Ascending aorta (tissue), 2 donors: ENCODE results near the gene QPRT. TPM values are rescaled to one million over a fixed set of nuclear protein-coding genes. Genes with fewer than 3 reads are reported as not detected.
A peak's percentile ranks its signal among the peaks of the same experiment; 100 is the strongest.

Experiments
- DNase-seq, 2 donors: peaks; one replicate each; pipeline ENCODE4 v3.0.0-alpha.2; 2019; ENCODE audit warnings: low spot score in 2 of 2
- H3K27ac ChIP-seq, 2 donors: fragments of 200-600 bp; sonication (generic); one replicate each; pipeline ENCODE4 v1.5.1; 2016 to 2017; ENCODE audit warnings: mild to moderate bottlenecking in 1 of 2
- H3K27me3 ChIP-seq: fragments of 200-600 bp; sonication (generic); one replicate; pipeline ENCODE4 v1.5.1; 2017
- H3K36me3 ChIP-seq, 2 donors: fragments of 200-600 bp; sonication (generic); one replicate each; pipeline ENCODE4 v1.5.1; 2016
- H3K4me1 ChIP-seq, 2 donors: fragments of 200-600 bp; sonication (generic); one replicate each; pipeline ENCODE4 v1.5.1; 2016 to 2017; ENCODE audit warnings: mild to moderate bottlenecking in 1 of 2
- H3K4me3 ChIP-seq, 2 donors: fragments of 200-600 bp; sonication (generic); one replicate each; pipeline ENCODE4 v1.5.1; 2016 to 2017; ENCODE audit warnings: mild to moderate bottlenecking in 1 of 2
- H3K9me3 ChIP-seq, 2 donors: fragments of 200-600 bp; sonication (generic); one replicate each; pipeline ENCODE4 v1.5.1; 2016
- intact Hi-C: fragments of 100-400 bp; cut with DNase I; formaldehyde crosslinking; loops from one replicate; pipeline ENCODE4 v1.15.1; 2023
- total RNA-seq: library from RNA; depleted of rRNA; stranded (reverse); fragments of >200 nt; gene quantifications from one replicate; pipeline ENCODE4 v1.1.0, GENCODE V29; 2016
- TF ChIP-seq, protein P1 (sequence below), 3 experiments: fragments of 200-600 bp in 2 of 3; fragments of 450-650 bp in 1 of 3; sonication (generic) in 2 of 3; IDR thresholded peaks; one replicate each; pipeline ENCODE4 v1.5.1; 2016 to 2019; ENCODE audit warnings: antibody characterized with exemption in 3 of 3, mild to moderate bottlenecking in 1 of 3, moderate library complexity in 1 of 3

Gene QPRT
- total RNA-seq, 1 donor from 2014 or later = 5.7 TPM

DNA sequence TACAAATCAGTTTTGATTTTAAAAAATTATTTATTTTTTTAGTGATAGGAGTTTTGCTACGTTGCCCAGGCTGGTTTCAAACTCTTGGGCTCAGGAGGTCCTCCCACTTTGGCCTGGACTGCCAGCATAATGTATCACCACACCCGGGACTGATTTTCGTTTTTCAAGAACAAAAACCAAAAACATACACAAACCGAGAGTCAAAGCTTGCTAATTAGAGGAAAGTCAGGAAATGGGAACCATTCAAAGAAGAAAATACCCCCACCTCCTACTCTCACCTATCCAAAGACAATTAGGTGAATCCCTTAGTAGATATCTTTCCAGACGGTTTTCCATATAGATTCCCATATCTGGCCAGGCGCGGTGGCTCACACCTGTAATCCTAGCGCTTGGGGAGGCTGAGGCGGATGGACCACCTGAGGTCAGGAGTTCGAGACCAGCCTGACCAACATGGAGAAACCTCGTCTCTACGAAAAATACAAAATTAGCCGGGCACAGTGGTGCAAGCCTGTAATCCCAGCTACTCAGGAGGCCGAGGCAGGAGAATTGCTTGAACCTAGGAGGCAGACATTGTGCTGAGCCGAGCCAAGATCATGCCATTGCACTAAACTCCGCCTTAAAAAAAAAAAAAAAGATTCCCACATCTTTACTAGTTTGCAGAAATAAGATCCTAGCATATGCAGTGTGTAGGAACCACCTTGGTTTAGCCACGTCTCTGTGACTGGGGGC lies 16.8 kb upstream of the QPRT start:
- DNase-seq = no peak
- H3K27ac ChIP-seq = no peak overlapping the region
- no peaks in the 10 kb centered on the region for H3K27me3 ChIP-seq
- H3K9me3 ChIP-seq = no peaks in the 10 kb centered on the region
- H3K4me3 ChIP-seq = no peak overlapping the region
- intact Hi-C loops = no loop called here
- peaks cover 0 to 2% of the 10 kb centered on the region in 2 donors for H3K4me1 ChIP-seq
- H3K36me3 ChIP-seq = no peaks in the 10 kb centered on the region
- TF ChIP-seq, protein P1, sequence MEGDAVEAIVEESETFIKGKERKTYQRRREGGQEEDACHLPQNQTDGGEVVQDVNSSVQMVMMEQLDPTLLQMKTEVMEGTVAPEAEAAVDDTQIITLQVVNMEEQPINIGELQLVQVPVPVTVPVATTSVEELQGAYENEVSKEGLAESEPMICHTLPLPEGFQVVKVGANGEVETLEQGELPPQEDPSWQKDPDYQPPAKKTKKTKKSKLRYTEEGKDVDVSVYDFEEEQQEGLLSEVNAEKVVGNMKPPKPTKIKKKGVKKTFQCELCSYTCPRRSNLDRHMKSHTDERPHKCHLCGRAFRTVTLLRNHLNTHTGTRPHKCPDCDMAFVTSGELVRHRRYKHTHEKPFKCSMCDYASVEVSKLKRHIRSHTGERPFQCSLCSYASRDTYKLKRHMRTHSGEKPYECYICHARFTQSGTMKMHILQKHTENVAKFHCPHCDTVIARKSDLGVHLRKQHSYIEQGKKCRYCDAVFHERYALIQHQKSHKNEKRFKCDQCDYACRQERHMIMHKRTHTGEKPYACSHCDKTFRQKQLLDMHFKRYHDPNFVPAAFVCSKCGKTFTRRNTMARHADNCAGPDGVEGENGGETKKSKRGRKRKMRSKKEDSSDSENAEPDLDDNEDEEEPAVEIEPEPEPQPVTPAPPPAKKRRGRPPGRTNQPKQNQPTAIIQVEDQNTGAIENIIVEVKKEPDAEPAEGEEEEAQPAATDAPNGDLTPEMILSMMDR (IDR thresholded peaks at IDR 0.05) = no peak

DNA sequence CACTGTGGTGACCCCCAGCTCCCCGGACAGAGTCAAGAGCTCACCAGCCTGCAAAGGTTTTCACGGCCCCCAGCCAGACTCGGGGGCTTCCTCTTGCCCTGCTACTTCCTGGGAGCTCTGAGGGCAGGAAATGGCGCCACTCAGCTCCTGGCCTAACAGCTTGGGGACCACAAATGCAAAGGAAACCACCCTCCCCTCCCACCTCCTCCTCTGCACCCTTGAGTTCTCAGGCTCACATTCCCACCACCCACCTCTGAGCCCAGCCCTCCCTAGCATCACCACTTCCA lies 16.3 kb upstream of the QPRT start:
- Histone ChIP-seq H3K4me1 (peaks cover 0 to 2% of the 10 kb centered on the region in 2 donors), H3K9me3 (no peaks in the 10 kb centered on the region), H3K4me3 (peak overlapping the region in 1 of 2 donors; percentile 27), H3K27ac (no peak overlapping the region), H3K36me3 (no peaks in the 10 kb centered on the region), H3K27me3 (no peaks in the 10 kb centered on the region)
- TF ChIP-seq, protein P1 (IDR thresholded peaks at IDR 0.05) = no peak
- no peak for DNase-seq
- intact Hi-C loops = no loop called here

DNA sequence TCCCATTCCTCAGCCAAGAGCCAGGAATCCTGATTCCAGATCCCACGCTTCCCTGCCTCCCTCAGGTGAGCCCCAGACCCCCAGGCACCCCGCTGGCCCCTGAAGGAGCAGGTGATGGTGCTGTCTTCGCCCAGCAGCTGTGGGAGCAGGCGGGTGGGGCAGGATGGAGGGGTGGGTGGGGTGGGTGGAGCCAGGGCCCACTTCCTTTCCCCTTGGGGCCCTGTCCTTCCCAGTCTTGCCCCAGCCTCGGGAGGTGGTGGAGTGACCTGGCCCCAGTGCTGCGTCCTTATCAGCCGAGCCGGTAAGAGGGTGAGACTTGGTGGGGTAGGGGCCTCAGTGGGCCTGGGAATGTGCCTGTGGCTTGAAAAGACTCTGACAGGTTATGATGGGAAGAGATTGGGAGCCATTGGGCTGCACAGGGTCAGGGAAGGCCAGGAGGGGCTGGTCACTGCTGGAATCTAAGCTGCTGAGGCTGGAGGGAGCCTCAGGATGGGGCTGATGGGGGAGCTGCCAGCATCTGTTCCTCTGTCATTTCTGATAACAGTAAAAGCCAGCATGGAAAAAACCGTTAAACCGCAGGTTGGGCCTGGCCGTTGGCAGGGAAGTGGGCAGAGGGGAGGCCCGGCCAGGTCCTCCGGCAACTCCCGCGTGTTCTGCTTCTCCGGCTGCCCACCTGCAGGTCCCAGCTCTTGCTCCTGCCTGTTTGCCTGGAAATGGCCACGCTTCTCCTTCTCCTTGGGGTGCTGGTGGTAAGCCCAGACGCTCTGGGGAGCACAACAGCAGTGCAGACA lies 15.8 kb upstream of the QPRT start, which contains the start of gene SPN:
SPN (plus strand) TSS at position 232 of the 791 bp plus-strand sequence; CDS start at position 714, 482 bp downstream.
- TF ChIP-seq, protein P1 (IDR thresholded peaks at IDR 0.05) = no peak
- Histone ChIP-seq H3K4me1 (peaks cover 0 to 2% of the 10 kb centered on the region in 2 donors), H3K27ac (no peak within 1 kb of the TSS), H3K36me3 (no peaks in the 10 kb centered on the region), H3K9me3 (no peaks in the 10 kb centered on the region), H3K27me3 (no peaks in the 10 kb centered on the region), H3K4me3 (peak within 1 kb of the TSS in 1 of 2 donors; percentile 32)
- DNase-seq = no peak
- intact Hi-C loops = no loop called here

DNA sequence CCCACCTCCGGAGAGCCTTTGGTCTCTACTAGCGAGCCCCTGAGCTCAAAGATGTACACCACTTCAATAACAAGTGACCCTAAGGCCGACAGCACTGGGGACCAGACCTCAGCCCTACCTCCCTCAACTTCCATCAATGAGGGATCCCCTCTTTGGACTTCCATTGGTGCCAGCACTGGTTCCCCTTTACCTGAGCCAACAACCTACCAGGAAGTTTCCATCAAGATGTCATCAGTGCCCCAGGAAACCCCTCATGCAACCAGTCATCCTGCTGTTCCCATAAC lies 15.2 kb upstream of the QPRT start:
- H3K9me3 ChIP-seq = no peaks in the 10 kb centered on the region
- H3K27ac ChIP-seq = no peak overlapping the region
- no peaks in the 10 kb centered on the region for H3K36me3 ChIP-seq
- DNase-seq = no peak
- intact Hi-C loops = no loop called here
- peaks cover 0 to 2% of the 10 kb centered on the region in 2 donors for H3K4me1 ChIP-seq
- H3K4me3 ChIP-seq = peak overlapping the region in 1 of 2 donors; percentile 27
- H3K27me3 ChIP-seq = no peaks in the 10 kb centered on the region
- TF ChIP-seq, protein P1 (IDR thresholded peaks at IDR 0.05) = no peak

DNA sequence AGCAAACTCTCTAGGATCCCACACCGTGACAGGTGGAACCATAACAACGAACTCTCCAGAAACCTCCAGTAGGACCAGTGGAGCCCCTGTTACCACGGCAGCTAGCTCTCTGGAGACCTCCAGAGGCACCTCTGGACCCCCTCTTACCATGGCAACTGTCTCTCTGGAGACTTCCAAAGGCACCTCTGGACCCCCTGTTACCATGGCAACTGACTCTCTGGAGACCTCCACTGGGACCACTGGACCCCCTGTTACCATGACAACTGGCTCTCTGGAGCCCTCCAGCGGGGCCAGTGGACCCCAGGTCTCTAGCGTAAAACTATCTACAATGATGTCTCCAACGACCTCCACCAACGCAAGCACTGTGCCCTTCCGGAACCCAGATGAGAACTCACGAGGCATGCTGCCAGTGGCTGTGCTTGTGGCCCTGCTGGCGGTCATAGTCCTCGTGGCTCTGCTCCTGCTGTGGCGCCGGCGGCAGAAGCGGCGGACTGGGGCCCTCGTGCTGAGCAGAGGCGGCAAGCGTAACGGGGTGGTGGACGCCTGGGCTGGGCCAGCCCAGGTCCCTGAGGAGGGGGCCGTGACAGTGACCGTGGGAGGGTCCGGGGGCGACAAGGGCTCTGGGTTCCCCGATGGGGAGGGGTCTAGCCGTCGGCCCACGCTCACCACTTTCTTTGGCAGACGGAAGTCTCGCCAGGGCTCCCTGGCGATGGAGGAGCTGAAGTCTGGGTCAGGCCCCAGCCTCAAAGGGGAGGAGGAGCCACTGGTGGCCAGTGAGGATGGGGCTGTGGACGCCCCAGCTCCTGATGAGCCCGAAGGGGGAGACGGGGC lies 14.7 kb upstream of the QPRT start:
- intact Hi-C loops = no loop called here
- Histone ChIP-seq H3K4me1 (peaks cover 0 to 2% of the 10 kb centered on the region in 2 donors), H3K27me3 (no peaks in the 10 kb centered on the region), H3K36me3 (no peaks in the 10 kb centered on the region), H3K27ac (no peak overlapping the region), H3K9me3 (no peaks in the 10 kb centered on the region), H3K4me3 (peak overlapping the region in 1 of 2 donors; percentile 32)
- TF ChIP-seq, protein P1 (IDR thresholded peaks at IDR 0.05) = no peak
- no peak for DNase-seq
